Activated naive CD4-positive, alpha-beta T cell treated with anti-CD3 and anti-CD28 coated beads, Interleukin-2, amount 10 ng/mL, durations not matched to agents 7 days and 5 days (primary cell): ENCODE measurements around the gene ATRN.
"Not testable (repeated sequence)": the region's sequence is repeated elsewhere in the genome, so short reads cannot be mapped to it uniquely, and the experiment has no call there.

Source experiments
- CTCF ChIA-PET: fragments of 350-600 bp; sonication (Branson Sonifier 250); formaldehyde crosslinking; loops from one replicate; lab custom pipeline; 2021; ENCODE audit warnings: antibody characterized with exemption; lab: Charles Lee
- DNase-seq: peaks from one replicate; pipeline ENCODE4 v3.0.0-alpha.2; 2020
- H3K27ac Mint-ChIP-seq: one replicate; pipeline ENCODE4 v1.8.0; 2021; ENCODE audit warnings: mild to moderate bottlenecking, moderate library complexity, mixed read lengths
- H3K27me3 Mint-ChIP-seq: one replicate; pipeline ENCODE4 v1.8.0; 2021; ENCODE audit warnings: mild to moderate bottlenecking, mixed read lengths
- H3K36me3 Mint-ChIP-seq: one replicate; pipeline ENCODE4 v1.8.0; 2021; ENCODE audit warnings: mixed read lengths
- H3K4me1 Mint-ChIP-seq: one replicate; pipeline ENCODE4 v1.8.0; 2021; ENCODE audit warnings: mixed read lengths
- H3K4me3 Mint-ChIP-seq: one replicate; pipeline ENCODE4 v1.8.0; 2021; ENCODE audit warnings: mild to moderate bottlenecking, moderate library complexity, mixed read lengths
- H3K9me3 Mint-ChIP-seq: one replicate; pipeline ENCODE4 v1.8.0; 2021; ENCODE audit warnings: mixed read lengths

The ATRN gene

GRCh38 chr20:3452690-3453089 lies 18.1 kb upstream of the ATRN start:
- no peaks in the 10 kb centered on the region for H3K36me3 Mint-ChIP-seq
- no peak overlapping the region for H3K4me3 Mint-ChIP-seq
- H3K4me1 Mint-ChIP-seq = no peaks in the 10 kb centered on the region
- no peaks in the 10 kb centered on the region for H3K9me3 Mint-ChIP-seq
- DNase-seq = no peak
- peaks cover 46% of the 10 kb centered on the region for H3K27me3 Mint-ChIP-seq
- no peak overlapping the region for H3K27ac Mint-ChIP-seq
- CTCF ChIA-PET = interaction anchor here (0.5 to 0.6 kb wide), 2 partner anchors 11 to 96 kb away, joined by 3 read pairs; no protein-coding TSS in a partner anchor

- H3K27ac Mint-ChIP-seq = no peak overlapping the region
- H3K27me3 Mint-ChIP-seq = peaks cover 52% of the 10 kb centered on the region
- H3K4me3 Mint-ChIP-seq = no peak overlapping the region
- H3K4me1 Mint-ChIP-seq = no peaks in the 10 kb centered on the region
- no peaks in the 10 kb centered on the region for H3K36me3 Mint-ChIP-seq
- no peaks in the 10 kb centered on the region for H3K9me3 Mint-ChIP-seq
- no peak for DNase-seq
- CTCF ChIA-PET = interaction anchor here (0.6 kb wide), 1 partner anchor 1282 kb away, joined by 3 read pairs; no protein-coding TSS in a partner anchor
These were observed 16.0 kb upstream of the ATRN start for GRCh38 chr20:3454831-3455230.

- Mint-ChIP-seq H3K4me3 (no peak overlapping the region), H3K9me3 (no peaks in the 10 kb centered on the region), H3K4me1 (no peaks in the 10 kb centered on the region), H3K27me3 (peaks cover 51% of the 10 kb centered on the region), H3K27ac (no peak overlapping the region), H3K36me3 (no peaks in the 10 kb centered on the region)
- CTCF ChIA-PET = no interaction called here
- no peak for DNase-seq
These were observed 14.2 kb upstream of the ATRN start for GRCh38 chr20:3456648-3457047.

GRCh38 chr20:3459881-3460307 lies 10.9 kb upstream of the ATRN start:
- CTCF ChIA-PET = no interaction called here
- Mint-ChIP-seq H3K9me3 (no peaks in the 10 kb centered on the region), H3K27me3 (peaks cover 41% of the 10 kb centered on the region), H3K36me3 (no peaks in the 10 kb centered on the region), H3K27ac (no peak overlapping the region), H3K4me1 (no peaks in the 10 kb centered on the region), H3K4me3 (no peak overlapping the region)
- no peak for DNase-seq

- peaks cover 46% of the 10 kb centered on the region for H3K27me3 Mint-ChIP-seq
- no peak overlapping the region for H3K27ac Mint-ChIP-seq
- no peaks in the 10 kb centered on the region for H3K4me1 Mint-ChIP-seq
- CTCF ChIA-PET = interaction anchor here (0.6 kb wide), 1 partner anchor 57 kb away, joined by 3 read pairs; no protein-coding TSS in a partner anchor
- no peaks in the 10 kb centered on the region for H3K9me3 Mint-ChIP-seq
- H3K4me3 Mint-ChIP-seq = no peak overlapping the region
- H3K36me3 Mint-ChIP-seq = no peaks in the 10 kb centered on the region
- no peak for DNase-seq
These were observed 9.5 kb upstream of the ATRN start for GRCh38 chr20:3461211-3461771.

GRCh38 chr20:3461911-3462677 lies 8.7 kb upstream of the ATRN start:
- CTCF ChIA-PET = interaction anchor here (0.6 kb wide), 1 partner anchor 58 kb away, joined by 3 read pairs; no protein-coding TSS in a partner anchor
- Mint-ChIP-seq H3K4me3 (no peak overlapping the region), H3K27me3 (peaks cover 49% of the 10 kb centered on the region), H3K4me1 (no peaks in the 10 kb centered on the region), H3K27ac (no peak overlapping the region), H3K9me3 (no peaks in the 10 kb centered on the region), H3K36me3 (no peaks in the 10 kb centered on the region)
- no peak for DNase-seq

- H3K9me3 Mint-ChIP-seq = no peaks in the 10 kb centered on the region
- no peak overlapping the region for H3K4me3 Mint-ChIP-seq
- no peak overlapping the region for H3K27ac Mint-ChIP-seq
- H3K36me3 Mint-ChIP-seq = no peaks in the 10 kb centered on the region
- DNase-seq = no peak
- CTCF ChIA-PET = interaction anchor here (0.6 to 0.7 kb wide), 2 partner anchors 11 to 169 kb away, joined by 3 to 5 read pairs; no protein-coding TSS in a partner anchor
- H3K4me1 Mint-ChIP-seq = no peaks in the 10 kb centered on the region
- H3K27me3 Mint-ChIP-seq = peaks cover 38% of the 10 kb centered on the region
These were observed 6.7 kb upstream of the ATRN start for GRCh38 chr20:3464166-3464565.

GRCh38 chr20:3465301-3465700 lies 5.5 kb upstream of the ATRN start:
- Mint-ChIP-seq H3K27ac (no peak overlapping the region), H3K4me1 (no peaks in the 10 kb centered on the region), H3K4me3 (no peak overlapping the region), H3K27me3 (peaks cover 35% of the 10 kb centered on the region), H3K36me3 (no peaks in the 10 kb centered on the region), H3K9me3 (no peaks in the 10 kb centered on the region)
- CTCF ChIA-PET = no interaction called here
- DNase-seq = no peak

GRCh38 chr20:3470208-3470626 lies 601 bp upstream of the ATRN start:
- DNase-seq = no peak
- peak overlapping the region; percentile 75 for H3K27ac Mint-ChIP-seq
- H3K4me1 Mint-ChIP-seq = peaks cover 30% of the 10 kb centered on the region
- CTCF ChIA-PET = interaction anchor here (1.1 kb wide), 1 partner anchor 63 kb away, joined by 4 read pairs; the partner anchor contains the start of gene DNAAF9
- no peaks in the 10 kb centered on the region for H3K36me3 Mint-ChIP-seq
- H3K27me3 Mint-ChIP-seq = peaks cover 35% of the 10 kb centered on the region
- no peaks in the 10 kb centered on the region for H3K9me3 Mint-ChIP-seq
- H3K4me3 Mint-ChIP-seq = peak overlapping the region; percentile 92

GRCh38 chr20:3471397-3472021 lies 691 bp downstream of the ATRN start:
- peak overlapping the region; percentile 15 for H3K27ac Mint-ChIP-seq
- H3K36me3 Mint-ChIP-seq = no peaks in the 10 kb centered on the region
- H3K4me3 Mint-ChIP-seq = peak overlapping the region; percentile 92
- DNase-seq = peak; percentile 23
- peaks cover 30% of the 10 kb centered on the region for H3K4me1 Mint-ChIP-seq
- no peaks in the 10 kb centered on the region for H3K9me3 Mint-ChIP-seq
- peaks cover 26% of the 10 kb centered on the region for H3K27me3 Mint-ChIP-seq
- CTCF ChIA-PET = no interaction called here

GRCh38 chr20:3472105-3472504 lies 1.3 kb downstream of the ATRN start:
- Mint-ChIP-seq H3K36me3 (no peaks in the 10 kb centered on the region), H3K4me1 (peaks cover 30% of the 10 kb centered on the region), H3K9me3 (no peaks in the 10 kb centered on the region), H3K27me3 (peaks cover 20% of the 10 kb centered on the region), H3K4me3 (peak overlapping the region; percentile 92), H3K27ac (no peak overlapping the region)
- CTCF ChIA-PET = no interaction called here
- no peak for DNase-seq

- Mint-ChIP-seq H3K4me1 (peaks cover 30% of the 10 kb centered on the region), H3K27ac (no peak overlapping the region), H3K9me3 (no peaks in the 10 kb centered on the region), H3K27me3 (peaks cover 20% of the 10 kb centered on the region), H3K36me3 (no peaks in the 10 kb centered on the region), H3K4me3 (no peak overlapping the region)
- CTCF ChIA-PET = no interaction called here
- no peak for DNase-seq
These were observed 2.5 kb downstream of the ATRN start for GRCh38 chr20:3473324-3473723.

- peaks cover 20% of the 10 kb centered on the region for H3K27me3 Mint-ChIP-seq
- CTCF ChIA-PET = no interaction called here
- no peak overlapping the region for H3K4me3 Mint-ChIP-seq
- no peak for DNase-seq
- no peak overlapping the region for H3K27ac Mint-ChIP-seq
- H3K36me3 Mint-ChIP-seq = no peaks in the 10 kb centered on the region
- H3K4me1 Mint-ChIP-seq = peaks cover 30% of the 10 kb centered on the region
- no peaks in the 10 kb centered on the region for H3K9me3 Mint-ChIP-seq
These were observed 3.1 kb downstream of the ATRN start for GRCh38 chr20:3473944-3474343.

- H3K4me3 Mint-ChIP-seq, DNase-seq, H3K36me3 Mint-ChIP-seq, CTCF ChIA-PET, H3K9me3 Mint-ChIP-seq, H3K27me3 Mint-ChIP-seq, H3K27ac Mint-ChIP-seq: not testable (repeated sequence)
- H3K4me1 Mint-ChIP-seq = peaks cover 20% of the 10 kb centered on the region
These were observed 6.4 kb downstream of the ATRN start for GRCh38 chr20:3477003-3477860.
